GM19324 (cell line): ENCODE results near the gene GDNF.
"Not testable (repeated sequence)": the region's sequence is repeated elsewhere in the genome, so short reads cannot be mapped to it uniquely, and the experiment has no call there.

Source experiments
- ATAC-seq: cut with Tn5 transposase; IDR thresholded peaks from one replicate; pipeline ENCODE4 v1.9.1; 2021; ENCODE audit warnings: mild to moderate bottlenecking, moderate library complexity; ENCODE audit not compliant: unreplicated experiment, low FRiP score

Gene GDNF

DNA sequence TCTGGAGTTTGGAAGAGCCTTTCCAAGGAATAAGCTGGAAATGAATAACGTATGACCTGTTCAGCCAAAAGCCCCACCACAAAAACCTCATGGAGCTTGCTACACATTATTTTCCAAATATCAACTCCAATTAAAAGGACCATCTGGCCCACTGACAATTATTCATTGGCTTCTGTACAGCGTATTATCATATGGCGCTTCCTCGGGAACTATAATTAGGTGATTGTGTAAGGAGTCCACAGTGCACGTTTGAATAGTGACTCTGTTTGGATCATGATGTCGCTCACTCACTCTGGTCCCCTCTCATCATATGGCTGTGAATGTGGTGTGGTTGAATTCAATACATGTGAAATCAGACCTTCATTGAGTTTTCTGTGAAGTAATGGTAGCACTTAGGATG, 52.1 kb downstream of the GDNF start:
- ATAC-seq: no peak

DNA sequence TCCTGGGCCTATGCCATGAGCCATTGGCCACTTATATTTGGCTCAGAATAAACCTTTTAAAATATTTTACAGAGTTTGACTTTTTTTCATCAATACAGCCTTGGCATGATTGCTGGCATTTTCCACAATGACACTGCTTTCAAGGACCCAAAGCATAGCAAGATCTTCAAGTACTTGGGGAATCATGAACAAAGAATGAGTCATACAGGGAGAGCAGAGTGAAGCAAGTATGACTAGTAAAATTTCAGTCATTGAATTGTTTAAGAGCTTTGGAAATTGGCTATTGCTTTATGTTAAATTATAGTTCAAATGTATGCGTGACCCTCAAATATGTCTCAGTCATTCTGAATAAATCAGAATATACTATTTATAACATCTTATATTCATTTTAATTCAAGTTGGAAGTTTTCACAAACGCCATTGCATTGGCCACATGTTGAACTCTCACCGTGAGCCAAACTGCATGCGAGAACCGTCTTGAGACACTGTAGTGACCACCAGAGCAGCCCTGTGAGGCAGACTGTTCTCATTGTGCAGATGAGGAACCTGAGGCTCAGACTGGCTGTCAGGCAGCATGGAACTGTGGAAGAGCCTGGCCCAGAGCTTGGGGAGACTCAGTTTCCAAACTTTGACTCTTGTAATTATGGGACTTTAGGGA, 52.9 kb downstream of the GDNF start:
- ATAC-seq: no peak

DNA sequence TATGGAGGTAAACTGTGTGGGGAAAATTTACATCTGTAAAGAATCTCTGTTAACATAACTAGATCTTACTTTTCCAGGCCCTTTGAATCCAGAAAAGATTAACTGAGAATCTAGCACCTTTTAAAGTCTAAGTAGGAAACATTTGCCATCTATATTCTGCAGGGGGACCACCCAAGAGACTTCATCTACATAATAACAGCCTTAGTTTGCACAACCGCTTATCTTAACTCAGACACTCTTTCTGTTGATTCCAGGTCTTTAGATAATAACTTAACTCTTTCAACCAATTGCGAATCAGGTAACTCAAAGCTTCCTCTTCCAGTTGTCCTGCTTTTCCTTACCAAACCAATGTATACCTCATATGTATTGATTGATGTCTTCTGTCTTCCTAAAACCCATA, 53.4 kb downstream of the GDNF start:
- no peak for ATAC-seq

DNA sequence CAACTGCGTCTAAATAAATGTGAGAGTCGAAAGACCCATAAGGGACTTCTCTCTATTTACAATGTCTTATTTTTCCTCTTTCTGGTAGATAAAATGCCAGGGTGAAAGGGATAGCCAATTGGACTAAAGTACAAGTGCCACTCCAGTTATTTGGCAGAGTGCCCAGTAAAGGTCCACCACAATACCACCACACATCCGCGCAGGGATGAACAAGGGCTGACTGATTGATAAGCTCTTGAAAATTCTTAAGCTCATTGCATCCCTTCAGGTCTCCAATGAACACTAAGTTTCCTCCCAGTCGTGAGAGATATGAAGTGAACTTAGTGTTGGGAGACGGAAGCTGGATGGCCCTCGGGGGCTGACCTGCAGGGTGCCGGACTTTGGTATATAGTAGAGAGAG, 58.4 kb downstream of the GDNF start:
- ATAC-seq: not testable (repeated sequence)

DNA sequence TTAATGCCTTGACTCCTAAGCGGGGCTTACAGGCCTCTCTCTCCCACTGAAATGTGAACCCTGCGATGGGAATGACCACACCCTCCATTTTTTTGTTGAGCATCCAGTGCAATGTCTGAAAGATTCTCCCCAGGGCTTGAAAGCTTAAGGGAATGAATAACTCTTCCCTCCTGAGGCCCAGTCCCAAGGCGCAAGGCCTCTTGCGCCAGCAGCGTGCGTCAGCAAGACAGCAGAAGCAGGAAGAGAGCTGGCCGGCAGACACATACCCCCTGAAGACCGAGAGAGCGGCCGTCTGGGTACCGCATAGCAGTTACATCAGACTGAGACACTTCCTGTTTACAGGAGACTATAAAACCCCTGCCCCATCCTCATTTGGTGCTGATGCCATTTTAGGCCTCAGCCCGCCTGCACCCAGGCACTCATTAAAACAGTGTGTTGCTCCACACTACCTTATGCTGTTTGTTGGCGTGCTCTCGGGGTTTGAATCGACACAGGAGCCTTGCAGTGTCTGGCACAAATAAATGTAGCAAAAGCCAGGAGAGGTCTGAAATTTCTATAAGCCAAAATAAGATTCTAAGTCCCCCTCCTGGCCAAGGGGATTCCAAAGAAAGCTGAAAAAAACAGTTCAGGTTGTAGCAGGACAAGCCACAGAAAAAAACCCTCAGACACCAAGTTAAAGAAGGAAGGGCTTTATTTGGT, 62.3 kb downstream of the GDNF start:
- ATAC-seq: no peak

DNA sequence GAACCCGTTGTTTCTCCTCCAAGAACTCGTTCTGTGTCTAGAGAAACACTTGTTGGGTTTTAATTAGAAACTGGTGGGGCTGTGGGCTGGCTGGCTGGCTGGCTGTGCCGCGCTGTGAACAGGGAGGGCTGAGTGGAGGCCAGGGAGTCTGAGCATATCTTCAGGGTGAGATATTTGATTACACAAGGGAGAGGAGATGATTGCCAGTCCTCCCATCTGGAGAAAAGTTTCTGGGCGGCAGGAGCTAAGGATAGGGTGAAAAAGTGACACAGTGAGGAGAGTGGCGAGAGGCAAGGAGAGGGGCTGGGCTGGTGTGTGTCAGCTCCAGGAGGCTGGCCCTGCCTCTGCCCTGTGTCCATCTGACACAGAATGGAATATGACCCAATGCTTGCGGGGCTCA, 63.0 kb downstream of the GDNF start:
- no peak for ATAC-seq

DNA sequence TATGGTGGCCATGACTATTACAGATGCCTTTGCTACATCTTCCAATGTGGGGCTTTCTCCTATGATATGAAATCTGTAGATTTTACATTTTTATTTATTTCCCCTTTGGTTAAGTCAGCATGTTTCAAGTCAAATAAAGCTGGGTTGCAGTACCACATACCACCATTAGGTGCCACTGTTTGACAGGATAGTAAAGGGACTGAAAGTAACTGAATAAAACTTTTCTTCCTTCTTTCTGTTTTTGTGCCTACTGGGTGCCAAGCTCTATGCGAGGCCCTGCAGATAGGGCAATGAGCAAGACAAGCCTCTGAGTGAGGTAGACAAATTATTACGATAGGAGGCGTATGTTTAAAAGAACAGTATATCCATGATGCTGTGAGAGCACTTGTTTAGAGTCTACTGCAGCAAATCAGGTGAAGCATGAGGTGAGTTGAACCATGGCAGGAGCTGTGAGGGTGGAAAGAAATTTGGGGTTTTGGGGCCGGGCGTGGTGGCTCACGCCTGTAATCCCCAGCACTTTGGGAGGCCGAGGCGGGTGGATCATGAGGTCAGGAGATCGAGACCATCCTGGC, 64.8 kb downstream of the GDNF start:
- no peak for ATAC-seq

DNA sequence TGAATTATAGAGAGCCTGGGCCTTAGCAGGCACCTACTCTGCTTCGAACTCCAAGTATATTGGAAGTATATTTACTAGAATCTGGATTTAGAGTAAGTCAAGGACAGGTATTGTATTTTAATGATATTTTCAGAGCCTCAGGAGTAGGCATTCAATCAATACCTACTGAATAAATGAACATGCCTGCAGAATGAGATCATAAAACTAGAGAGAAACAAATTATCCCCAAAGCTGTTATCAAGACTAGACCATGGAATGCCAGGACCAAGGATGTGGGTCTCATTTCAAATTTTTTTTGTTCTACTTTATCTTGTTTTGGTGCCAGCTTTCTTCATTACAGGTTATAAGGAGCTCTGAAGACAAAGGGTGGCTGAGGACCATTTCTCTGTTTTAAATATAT, 66.0 kb downstream of the GDNF start:
- no peak for ATAC-seq

DNA sequence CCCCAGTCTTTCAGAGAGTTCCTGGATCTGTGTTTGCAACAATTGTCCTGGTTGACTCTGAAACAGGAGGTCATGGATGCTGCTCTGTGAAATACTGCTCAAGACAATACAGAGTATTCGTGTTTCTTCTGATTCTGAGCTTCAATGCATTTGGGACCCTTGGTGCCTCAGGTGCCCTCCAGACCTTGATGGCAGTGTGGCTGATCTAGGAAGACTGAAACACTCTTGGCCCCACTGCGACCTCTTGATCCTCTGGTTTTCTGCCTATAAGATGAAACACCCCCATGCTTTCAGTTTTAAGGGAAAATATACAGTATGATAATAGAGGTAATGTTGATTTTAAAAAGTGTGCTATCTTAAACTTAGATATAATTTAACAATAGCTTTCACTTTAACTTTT, 67.6 kb downstream of the GDNF start:
- no peak for ATAC-seq

DNA sequence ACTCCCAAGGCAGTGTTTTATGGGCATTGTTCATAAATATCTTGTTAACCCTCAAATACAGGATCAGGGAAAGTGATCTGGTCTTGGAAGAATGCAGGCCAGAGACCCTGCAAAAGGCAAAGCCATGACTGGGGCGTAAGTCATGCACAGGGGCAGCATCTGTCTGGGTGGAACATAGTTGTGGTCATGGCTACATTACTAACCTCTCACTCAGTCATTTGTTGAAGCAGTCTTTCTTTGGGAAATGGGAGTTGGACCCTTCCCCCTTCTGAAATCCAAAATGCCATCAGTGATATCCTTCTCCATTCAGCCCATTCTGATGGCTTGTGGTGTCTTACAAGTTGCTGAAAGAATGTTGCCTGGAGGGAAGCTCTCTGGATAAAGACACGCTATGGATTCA, 68.1 kb downstream of the GDNF start:
- ATAC-seq: no peak

DNA sequence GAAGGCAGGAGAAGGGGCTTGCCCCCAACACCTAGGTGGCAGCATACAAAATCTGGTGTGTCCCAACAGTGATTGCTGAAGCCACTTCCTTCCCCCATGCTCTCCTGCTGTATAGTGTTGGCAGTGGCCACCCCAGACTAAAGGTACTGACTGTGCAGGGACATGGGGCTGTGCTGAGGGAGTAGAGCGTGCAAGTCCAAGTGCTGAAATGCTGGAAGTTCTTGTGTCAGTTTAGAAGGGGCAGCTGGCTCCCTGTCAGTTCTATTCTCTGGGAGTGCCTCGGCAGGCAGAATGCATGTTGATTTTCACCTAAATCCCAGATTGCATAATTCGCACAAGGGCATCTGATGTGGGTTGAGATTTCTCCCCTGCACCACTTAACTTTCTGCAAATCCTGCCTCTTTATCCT, 68.6 kb downstream of the GDNF start:
- ATAC-seq: no peak

DNA sequence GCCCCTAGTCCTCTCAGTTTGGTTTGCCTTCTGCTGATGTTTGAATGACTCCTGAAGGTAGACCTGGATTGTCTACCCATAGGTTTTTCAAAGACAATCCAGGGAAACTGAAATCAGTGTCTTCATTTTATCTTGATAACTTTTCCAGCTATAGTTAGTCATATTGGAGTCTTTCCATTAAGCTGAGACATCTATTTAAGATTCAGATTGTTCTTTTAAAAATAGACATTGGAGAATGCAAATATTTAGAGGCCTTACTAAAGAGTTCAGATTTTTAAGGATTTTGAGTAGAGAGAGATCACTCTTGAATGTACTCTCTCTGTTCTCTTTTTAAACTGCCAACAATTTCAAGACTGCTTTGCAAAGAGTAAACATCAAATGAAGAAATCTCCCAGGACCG, 69.1 kb downstream of the GDNF start:
- no peak for ATAC-seq

DNA sequence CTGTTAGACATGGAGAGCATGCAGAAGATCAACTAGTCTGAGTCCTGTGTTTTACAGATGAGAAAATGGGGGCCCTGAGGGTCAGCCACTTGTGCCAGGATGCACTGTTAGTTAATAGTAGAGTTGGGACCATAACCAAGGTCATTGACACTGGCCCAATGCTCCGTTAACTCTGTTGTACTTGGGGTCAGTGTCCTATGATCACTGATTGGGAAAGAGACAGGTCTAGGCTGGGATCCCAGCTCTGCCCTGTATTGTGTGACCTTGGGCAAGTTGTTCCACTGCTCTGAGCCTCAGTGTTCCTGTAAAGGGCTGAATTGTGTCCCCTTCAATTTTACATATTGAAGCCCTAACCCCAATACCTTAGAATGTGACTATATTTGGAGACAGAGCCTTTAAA, 70.0 kb downstream of the GDNF start:
- no peak for ATAC-seq

DNA sequence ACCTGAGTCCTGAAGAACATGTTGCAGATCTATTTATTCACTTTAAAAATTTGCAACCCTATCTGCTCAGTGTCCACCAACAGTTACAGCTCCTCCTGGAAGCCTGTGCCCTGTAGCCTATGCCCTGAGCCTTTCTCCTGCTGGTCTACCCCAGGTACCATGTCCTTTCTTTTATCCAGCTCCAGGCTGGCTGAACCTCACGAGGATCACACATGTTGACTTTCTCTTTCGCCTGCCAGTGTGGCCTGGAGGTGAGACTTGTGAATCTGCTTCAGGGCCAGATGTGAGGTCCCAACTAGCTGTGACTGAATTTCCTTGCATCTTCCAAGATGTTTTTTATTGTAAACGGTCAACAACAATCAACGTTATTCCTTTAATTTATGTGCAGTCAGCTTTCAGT, 70.7 kb downstream of the GDNF start:
- ATAC-seq: no peak

DNA sequence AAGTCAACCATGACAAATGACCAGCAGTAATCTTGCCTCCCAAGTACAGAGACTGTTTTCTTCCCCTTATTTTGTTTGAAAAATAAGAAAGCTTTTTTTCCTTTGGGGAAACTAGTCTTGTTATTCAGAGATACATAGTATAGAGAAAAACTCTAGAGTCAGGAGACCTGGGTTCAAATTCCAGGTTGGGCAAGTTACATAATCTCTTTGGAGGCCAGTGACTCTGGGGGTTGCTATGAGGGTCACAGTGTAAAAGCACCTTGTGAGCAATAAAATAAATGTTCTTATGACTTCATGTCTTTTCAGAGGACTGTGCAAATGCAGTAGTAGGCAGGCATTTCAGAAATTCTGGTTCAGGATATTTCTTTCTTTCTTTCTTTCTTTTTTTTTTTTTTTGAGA, 71.5 kb downstream of the GDNF start:
- no peak for ATAC-seq

DNA sequence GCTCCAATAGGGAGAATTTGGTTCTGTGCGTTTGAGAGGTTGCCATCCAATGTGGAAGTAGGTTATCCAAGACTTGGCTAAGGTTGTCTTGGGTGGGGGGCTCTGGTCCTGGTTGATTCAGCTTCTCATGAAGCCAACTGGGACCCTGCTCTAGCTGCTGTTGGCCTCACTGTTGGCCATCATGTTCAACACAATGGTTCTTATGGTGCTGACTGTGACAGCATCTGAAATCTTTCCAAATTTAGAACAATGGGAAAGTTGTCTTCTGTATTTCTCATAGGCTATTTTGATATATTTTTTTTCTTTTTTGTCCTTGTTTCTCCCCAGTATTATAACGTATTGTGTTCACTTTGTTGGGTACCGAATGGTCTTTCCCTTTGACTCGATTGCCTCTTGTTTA, 71.9 kb downstream of the GDNF start:
- no peak for ATAC-seq

DNA sequence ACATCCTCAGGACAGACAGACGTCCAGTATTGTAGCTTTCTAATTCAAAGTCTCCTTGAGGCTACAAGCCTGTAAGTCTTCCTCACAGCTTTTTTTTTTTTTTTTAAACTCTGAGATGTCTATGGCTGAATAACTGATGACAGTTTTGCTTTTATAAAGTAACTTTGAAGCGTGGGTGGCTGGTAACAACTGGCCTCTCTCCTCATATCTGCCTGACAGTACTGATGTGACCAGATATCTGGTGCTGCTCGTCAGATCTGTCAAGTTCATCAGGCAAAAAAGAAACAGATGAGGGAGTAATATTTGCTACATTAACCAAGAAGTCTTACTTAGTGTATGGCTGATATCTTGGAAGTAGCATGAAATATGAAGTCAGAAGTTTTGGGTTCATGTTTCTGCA, 72.6 kb downstream of the GDNF start:
- ATAC-seq: no peak
